HG03457 (cell line): ENCODE measurements around the gene UBE2J2.

Experiments used
- ATAC-seq: cut with Tn5 transposase; IDR thresholded peaks from one replicate; pipeline ENCODE4 v1.9.1; 2021; ENCODE audit warnings: moderate number of reproducible peaks; ENCODE audit not compliant: unreplicated experiment

The UBE2J2 gene

DNA sequence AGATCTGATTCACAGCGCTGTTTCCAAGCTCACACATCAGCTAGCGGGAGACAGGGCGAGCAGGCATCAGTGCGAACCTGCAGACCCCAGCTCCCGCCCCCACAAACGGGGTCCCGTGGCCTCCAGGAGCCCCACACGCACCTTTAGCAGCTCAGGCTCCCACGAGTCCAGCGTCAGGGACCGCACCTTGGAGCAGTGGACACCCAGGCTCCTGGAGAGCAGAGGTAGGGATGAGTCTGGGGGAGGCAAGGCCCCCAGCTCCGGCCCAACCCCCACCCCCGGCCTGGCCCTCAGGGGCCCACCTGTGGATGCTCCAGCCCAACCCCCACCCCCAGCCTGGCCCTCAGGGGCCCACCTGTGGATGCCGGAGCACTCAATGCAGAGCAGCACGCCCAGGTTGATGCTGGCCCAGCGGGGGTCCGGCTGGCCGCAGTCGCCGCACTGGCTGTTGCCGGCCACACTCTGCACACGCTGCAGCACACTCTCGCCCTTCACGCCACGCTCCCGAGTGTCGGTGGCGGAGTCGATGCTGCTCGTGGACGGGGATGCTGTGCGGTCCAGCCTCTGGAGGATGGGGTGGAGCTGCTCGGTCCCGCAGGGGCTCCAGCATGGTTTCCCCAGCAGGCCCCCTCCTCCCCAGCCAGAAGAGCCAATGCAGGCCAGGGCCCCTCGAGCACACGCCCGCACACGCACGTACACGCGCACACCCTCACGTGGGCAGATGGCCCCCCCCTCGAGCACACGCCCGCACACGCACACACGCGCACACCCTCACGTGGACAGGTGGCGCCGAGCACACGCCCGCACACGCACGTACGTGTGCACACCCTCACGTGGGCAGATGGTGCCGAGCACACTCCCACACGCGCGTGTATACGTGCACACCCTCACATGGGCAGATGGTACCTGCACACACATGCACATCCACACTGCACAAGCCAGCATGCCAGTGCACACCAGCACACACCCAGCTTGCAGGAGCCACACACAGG is 22.7 kb upstream of the UBE2J2 start:
- no peak for ATAC-seq

DNA sequence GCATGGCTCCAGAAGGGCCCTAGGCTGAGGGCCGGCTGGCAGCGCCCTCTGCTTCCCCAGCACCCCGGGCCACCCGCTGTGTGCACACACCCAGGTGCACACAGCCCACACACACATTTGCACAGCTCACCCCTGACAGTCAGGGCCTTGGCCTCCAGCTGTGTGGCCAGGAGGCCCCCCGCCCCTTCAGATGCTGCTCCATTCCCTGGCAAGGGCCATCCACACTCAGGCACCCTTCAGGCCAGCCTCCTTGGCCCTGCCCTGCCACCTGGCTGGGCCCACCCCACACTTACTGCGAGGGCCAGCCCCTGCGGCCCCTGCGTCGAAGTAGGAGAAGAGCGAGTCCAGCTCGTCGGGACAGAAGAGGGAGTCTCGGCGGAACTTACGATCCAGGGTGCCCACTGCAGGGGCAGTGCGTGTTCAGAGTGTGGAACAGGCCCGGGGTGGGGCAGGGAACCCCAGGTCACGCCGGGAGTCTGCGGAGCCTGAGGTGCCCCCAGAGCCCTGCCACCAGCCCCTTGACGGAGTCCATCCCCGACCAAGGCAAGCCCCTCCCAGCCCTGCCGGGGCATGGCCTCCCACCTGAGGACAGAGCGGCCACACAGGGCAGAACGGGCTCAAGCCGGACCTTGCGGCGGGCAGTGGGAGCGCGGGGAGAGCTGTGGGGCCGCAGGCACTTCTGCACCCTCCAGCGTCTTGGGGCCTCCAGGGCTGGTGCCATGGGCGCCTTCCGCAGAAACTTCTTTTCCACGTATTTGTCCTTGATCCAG is 21.7 kb upstream of the UBE2J2 start:
- no peak for ATAC-seq

- ATAC-seq: no peak
Measured at GRCh38 chr1:1294250-1294890, 20.7 kb upstream of the UBE2J2 start.

- ATAC-seq: no peak
Measured at GRCh38 chr1:1293263-1294249, 19.9 kb upstream of the UBE2J2 start.

GRCh38 chr1:1292851-1293250 is 19.2 kb upstream of the UBE2J2 start:
- no peak for ATAC-seq

- no peak for ATAC-seq
Measured at GRCh38 chr1:1292442-1292779, 18.8 kb upstream of the UBE2J2 start.

DNA sequence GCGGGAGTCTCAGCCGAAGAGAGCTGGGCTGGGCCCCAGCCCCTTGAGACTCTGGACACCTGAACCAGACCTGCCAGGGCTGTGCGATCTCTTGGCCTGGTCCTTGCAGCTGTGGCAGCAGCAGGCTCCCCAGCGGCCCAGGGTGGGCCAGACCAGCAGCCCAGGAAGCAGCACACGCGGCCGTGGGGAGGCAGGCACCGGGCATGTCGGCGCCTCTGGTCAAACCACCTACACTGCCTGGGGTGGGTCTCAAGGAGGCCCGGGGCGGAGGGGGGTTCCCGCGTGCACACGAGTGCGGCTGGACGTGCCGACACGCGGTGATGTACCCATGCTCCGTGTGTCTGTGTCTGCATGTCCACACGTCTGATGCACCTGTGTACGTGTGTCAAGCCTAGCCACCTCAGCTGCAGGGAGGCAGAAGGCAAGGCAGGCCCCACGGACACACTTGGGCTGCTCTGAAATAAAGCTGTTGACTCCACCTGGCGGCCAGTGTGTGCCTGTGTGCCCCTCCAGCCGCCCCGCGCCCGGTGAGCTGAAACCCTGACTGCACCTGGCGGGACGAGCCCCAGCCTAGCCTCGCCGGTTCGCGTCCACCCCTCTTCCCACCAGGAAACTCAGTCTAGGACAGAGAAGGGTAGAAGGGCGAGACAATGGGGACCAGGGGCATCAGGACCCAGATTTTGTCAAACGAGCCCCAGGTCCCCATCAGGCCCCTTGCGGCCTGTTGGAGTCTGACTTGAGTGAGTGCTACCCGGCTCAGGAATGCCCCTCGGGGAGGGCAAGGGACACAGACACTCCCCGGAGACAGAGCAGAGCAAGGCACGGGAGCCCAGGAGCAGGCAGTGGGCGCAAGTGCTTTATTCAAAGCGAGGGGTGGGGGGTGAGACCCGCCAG is 18.1 kb upstream of the UBE2J2 start:
- ATAC-seq: no peak

GRCh38 chr1:1291023-1291528 is 17.4 kb upstream of the UBE2J2 start:
- no peak for ATAC-seq

DNA sequence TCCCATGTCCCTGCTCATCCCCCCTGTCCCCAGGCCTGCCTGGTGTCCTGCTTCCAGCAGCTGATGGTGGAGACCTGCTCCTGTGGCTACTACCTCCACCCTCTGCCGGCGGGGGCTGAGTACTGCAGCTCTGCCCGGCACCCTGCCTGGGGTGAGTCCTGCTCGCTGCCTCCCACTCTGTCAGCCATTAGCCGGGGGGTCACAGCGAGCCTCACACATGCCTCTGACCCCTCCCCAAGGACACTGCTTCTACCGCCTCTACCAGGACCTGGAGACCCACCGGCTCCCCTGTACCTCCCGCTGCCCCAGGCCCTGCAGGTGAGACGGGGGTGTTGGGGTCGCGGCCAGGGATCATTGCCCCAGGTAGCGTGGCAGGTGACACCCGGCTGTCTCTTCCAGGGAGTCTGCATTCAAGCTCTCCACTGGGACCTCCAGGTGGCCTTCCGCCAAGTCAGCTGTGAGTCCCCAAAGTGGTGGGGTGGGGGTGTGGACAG is 16.6 kb upstream of the UBE2J2 start:
- no peak for ATAC-seq

DNA sequence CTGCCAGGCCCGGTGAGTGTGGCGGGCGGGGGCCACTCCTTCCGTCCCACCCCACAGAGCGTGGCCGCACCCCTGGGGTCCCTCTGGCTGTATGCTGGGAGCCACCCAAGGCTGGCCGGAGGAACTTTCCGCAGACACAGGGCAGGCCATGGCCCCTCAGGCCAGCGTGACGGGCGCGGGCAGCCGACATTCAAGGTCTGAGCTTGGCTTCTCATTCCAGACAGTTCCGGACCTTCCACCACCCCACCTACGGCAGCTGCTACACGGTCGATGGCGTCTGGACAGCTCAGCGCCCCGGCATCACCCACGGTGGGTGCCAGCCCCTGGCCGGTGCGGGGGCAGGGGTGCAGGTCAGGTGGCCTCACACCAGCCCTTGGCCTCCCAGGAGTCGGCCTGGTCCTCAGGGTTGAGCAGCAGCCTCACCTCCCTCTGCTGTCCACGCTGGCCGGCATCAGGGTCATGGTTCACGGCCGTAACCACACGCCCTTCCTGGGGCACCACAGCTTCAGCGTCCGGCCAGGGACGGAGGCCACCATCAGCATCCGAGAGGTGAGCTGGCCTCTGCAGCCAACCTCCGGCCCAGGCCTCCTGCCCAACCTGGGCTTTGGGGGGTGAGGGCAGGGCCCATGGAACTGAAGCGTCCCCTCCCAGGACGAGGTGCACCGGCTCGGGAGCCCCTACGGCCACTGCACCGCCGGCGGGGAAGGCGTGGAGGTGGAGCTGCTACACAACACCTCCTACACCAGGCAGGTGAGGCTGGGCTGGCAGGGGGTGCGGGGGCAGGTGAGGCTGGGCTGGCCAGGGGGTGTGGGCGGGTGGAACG is 13.8 kb upstream of the UBE2J2 start:
- ATAC-seq: no peak

DNA sequence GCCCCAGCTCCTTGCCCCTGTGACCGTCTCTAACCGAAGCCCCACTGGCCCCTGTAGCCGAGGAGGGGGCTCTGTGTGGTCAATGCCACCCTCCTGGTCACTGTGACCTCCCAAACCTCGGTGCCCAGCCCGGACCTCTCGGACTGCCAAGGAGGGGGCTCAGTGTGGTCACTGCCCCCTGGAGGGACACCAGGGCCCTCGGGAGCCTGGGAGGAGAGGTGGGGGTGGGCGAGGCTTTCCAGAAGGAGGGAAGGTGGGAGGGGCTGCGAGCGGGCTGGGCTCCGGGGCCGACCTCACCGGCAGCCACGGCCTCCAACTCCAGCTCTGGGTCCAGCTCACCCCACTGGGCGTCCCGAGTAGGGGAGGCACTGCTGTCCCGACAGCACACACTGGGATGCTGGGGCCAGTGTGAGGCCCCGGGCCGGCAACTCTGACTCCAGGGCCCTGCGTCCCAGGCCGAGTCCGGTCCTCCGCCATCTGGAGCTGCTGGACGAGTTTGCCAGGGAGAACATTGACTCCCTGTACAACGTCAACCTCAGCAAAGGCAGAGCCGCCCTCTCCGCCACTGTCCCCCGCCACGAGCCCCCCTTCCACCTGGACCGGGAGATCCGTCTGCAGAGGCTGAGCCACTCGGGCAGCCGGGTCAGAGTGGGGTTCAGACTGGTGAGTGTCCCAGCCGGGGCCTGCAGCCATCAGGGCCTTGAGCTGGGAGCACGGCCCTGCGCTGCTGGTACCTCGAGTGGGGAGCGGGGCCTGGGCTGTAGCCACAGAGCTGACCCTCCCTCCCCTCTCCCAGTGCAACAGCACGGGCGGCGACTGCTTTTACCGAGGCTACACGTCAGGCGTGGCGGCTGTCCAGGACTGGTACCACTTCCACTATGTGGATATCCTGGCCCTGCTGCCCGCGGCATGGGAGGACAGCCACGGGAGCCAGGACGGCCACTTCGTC is 12.9 kb upstream of the UBE2J2 start:
- ATAC-seq: no peak

GRCh38 chr1:1285611-1286311 is 12.1 kb upstream of the UBE2J2 start:
- no peak for ATAC-seq

- ATAC-seq: no peak
Measured at GRCh38 chr1:1285102-1285571, 11.5 kb upstream of the UBE2J2 start.

DNA sequence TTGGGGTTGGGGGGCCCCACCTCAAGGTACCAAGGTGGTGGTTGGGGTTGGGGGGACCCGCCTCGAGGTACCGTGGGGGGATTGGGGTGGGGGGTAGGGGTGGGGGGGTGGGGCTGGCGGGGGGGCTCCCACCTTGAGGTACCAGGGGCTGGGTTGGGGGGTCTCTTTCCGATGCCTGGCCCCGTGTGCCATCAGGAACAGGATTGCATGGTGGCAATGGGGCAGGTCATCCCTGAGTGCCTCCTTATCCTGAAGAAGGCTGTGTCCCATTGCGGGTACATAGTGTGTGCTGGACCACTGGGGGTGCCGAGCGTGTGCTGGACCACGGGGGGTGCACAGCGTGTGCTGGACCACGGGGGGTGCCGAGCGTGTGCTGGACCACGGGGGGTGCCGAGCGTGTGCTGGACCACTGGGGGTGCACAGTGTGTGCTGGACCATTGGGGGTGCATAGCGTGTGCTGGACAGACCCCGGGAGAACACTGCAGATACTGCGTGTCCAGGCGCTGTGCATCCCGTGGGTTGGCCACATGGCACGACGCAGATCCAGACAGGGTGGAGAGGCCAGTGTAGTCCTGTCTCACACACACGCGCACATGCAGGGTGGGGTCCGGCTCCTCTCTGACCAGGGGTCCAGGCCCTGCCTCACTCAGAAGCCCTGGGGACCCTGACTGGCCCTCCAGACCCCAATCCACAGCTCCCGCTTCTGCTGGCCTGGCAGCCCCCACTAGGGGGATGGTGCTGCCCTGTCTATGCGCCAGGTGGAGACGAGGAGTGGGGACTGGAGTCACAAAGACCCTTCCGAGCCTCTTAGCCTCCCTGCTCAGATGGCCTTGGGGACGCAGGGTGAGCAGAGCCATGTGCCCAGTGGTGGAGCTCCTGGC is 10.8 kb upstream of the UBE2J2 start:
- ATAC-seq: no peak

- no peak for ATAC-seq
Measured at GRCh38 chr1:1283821-1284220, 10.2 kb upstream of the UBE2J2 start.
